Stimulated activated CD4-positive, alpha-beta T cell treated with anti-CD3 and anti-CD28 coated beads, Interleukin-12 subunit alpha, Interleukin-12 subunit beta, amount 100 ng/mL, for 24 hours (primary cell): Measurements from ENCODE around the gene DDX60.
A peak's percentile ranks its signal among the peaks of the same experiment; 100 is the strongest.
"Not testable (repeated sequence)": the region's sequence is repeated elsewhere in the genome, so short reads cannot be mapped to it uniquely, and the experiment has no call there.

Experiments used
- DNase-seq, 2 experiments: peaks; one replicate each; pipeline ENCODE4 v3.0.0-alpha.2; 2020; ENCODE audit warnings: low read depth in 2 of 2

Gene DDX60

GRCh38 chr4:168318266-168318895 is at the start of gene DDX60:
Gene DDX60, minus strand, starts transcription at chr4:168318752. Its CDS starts 7,493 bp downstream, at chr4:168311259.
- peak; percentile 62 to 68 for DNase-seq

GRCh38 chr4:168367065-168367464 is 48.5 kb upstream of the DDX60 start:
- no peak for DNase-seq

- DNase-seq: no peak
Observed at GRCh38 chr4:168362025-168362401, 43.5 kb upstream of the DDX60 start.

GRCh38 chr4:168361365-168362024 is 42.9 kb upstream of the DDX60 start:
- DNase-seq: no peak

GRCh38 chr4:168360271-168360670 is 41.7 kb upstream of the DDX60 start:
- DNase-seq: no peak

- DNase-seq: no peak
Observed at GRCh38 chr4:168357941-168358340, 39.4 kb upstream of the DDX60 start.

GRCh38 chr4:168353746-168354145 is 35.2 kb upstream of the DDX60 start:
- no peak for DNase-seq

GRCh38 chr4:168337550-168337940 is 19.0 kb upstream of the DDX60 start:
- DNase-seq: no peak

- DNase-seq: no peak
Observed at GRCh38 chr4:168336837-168337549, 18.4 kb upstream of the DDX60 start.

- DNase-seq: no peak
Observed at GRCh38 chr4:168335621-168336020, 17.1 kb upstream of the DDX60 start.

- no peak for DNase-seq
Observed at GRCh38 chr4:168334053-168334452, 15.5 kb upstream of the DDX60 start.

- not testable (repeated sequence) for DNase-seq
Observed at GRCh38 chr4:168330575-168330974, 12.0 kb upstream of the DDX60 start.

GRCh38 chr4:168325591-168325990 is 7.0 kb upstream of the DDX60 start:
- DNase-seq: no peak

GRCh38 chr4:168321006-168321405 is 2.5 kb upstream of the DDX60 start:
- no peak for DNase-seq

GRCh38 chr4:168319486-168320019 is 1.0 kb upstream of the DDX60 start:
- no peak for DNase-seq

- DNase-seq: no peak
Observed at GRCh38 chr4:168317621-168318020, 931 bp downstream of the DDX60 start.

- no peak for DNase-seq
Observed at GRCh38 chr4:168309781-168310180, 8.8 kb downstream of the DDX60 start.

GRCh38 chr4:168308912-168309311 is 9.6 kb downstream of the DDX60 start:
- no peak for DNase-seq

GRCh38 chr4:168306476-168306875 is 12.1 kb downstream of the DDX60 start:
- no peak for DNase-seq

GRCh38 chr4:168304744-168305459 is 13.7 kb downstream of the DDX60 start:
- no peak for DNase-seq

- not testable (repeated sequence) for DNase-seq
Observed at GRCh38 chr4:168303430-168303829, 15.1 kb downstream of the DDX60 start.

- DNase-seq: no peak
Observed at GRCh38 chr4:168293386-168293975, 25.1 kb downstream of the DDX60 start.
